Aorta (tissue), 5 donors: ENCODE measurements around the gene PLGRKT. TPM values are rescaled to one million over a fixed set of nuclear protein-coding genes. Genes with fewer than 3 reads are reported as not detected.
"Not testable (repeated sequence)": the region's sequence is repeated elsewhere in the genome, so short reads cannot be mapped to it uniquely, and the experiment has no call there.

ENCODE experiments used
- ATAC-seq: fragments of 200-7000 bp; cut with Tn5 transposase; one replicate; pipeline ENCODE4 v1.9.1; 2022; ENCODE audit warnings: moderate library complexity; ENCODE audit not compliant: low FRiP score
- DNase-seq, 2 donors: peaks; one replicate each; pipeline ENCODE4 v3.0.0-alpha.2; 2020
- H3K27ac ChIP-seq, 2 donors: one replicate each; pipeline ENCODE4 v1.5.1; 2013; ENCODE audit warnings: low read length in 2 of 2, mild to moderate bottlenecking in 2 of 2, moderate library complexity in 2 of 2, control low read depth in 1 of 2, inconsistent platforms in 1 of 2, low read depth in 1 of 2
- H3K27me3 ChIP-seq, 2 donors: one replicate each; pipeline ENCODE4 v1.6.1; 2013; ENCODE audit warnings: control low read depth in 1 of 2, low read length in 1 of 2, mild to moderate bottlenecking in 1 of 2, moderate library complexity in 1 of 2; ENCODE audit not compliant: insufficient read depth in 2 of 2, control insufficient read depth in 1 of 2
- H3K36me3 ChIP-seq, 2 donors: one replicate each; pipeline ENCODE4 v1.6.1; 2013; ENCODE audit warnings: control low read depth in 1 of 2, low read length in 1 of 2, mild to moderate bottlenecking in 1 of 2; ENCODE audit not compliant: insufficient read depth in 2 of 2, control insufficient read depth in 1 of 2
- H3K4me1 ChIP-seq, 2 donors: one replicate each; pipeline ENCODE4 v1.6.1; 2013; ENCODE audit warnings: low read length in 2 of 2, control low read depth in 1 of 2, mild to moderate bottlenecking in 1 of 2, moderate library complexity in 1 of 2; ENCODE audit not compliant: insufficient read depth in 2 of 2, control insufficient read depth in 1 of 2
- H3K4me3 ChIP-seq, 2 donors: one replicate each; pipeline ENCODE4 v1.5.1; 2013; ENCODE audit warnings: low read length in 2 of 2, control low read depth in 1 of 2, mild to moderate bottlenecking in 1 of 2
- H3K9me3 ChIP-seq: one replicate; pipeline ENCODE4 v1.6.1; 2013; ENCODE audit warnings: mild to moderate bottlenecking, low read length; ENCODE audit not compliant: control insufficient read depth
- WGBS, 2 donors: extraction: QIAGEN DNeasy Blood & Tissue Kit; methylation state at CpG; one replicate each; pipeline ENCODE4 v1.1.7; 2013; 5-methylcytosine and 5-hydroxymethylcytosine counted together
- intact Hi-C, 2 donors: fragments of 100-400 bp; cut with DNase I; formaldehyde crosslinking; loops; one replicate each; pipeline versions ENCODE4 v1.14.2 to v1.15.0; 2022
- polyA plus RNA-seq, 2 donors: library from polyadenylated mRNA; stranded (reverse); fragments of 200-250 nt; gene quantifications; one replicate each; pipeline ENCODE4 v1.2.3, GENCODE V29; 2013
- total RNA-seq, 2 donors: library from RNA; stranded (reverse); fragmentation: NEBNext Ultra II Directional; extraction: Animal tissue kit (Norgen Biotek cat#: 25700); gene quantifications; one replicate each; pipeline ENCODE4 v1.2.1, GENCODE V29; 2021
- donor health status: healthy with polysubstance abuse.
- donor health status: Bipolar disorder and iron deficiency.
- donor health status: DM: no; HTN: no; CAD: no.
- donor health status: DM: no; HTN: no; CAD: no.
- donor health status: DM: yes; HTN: yes; CAD: no.

The PLGRKT gene
- total and polyA plus RNA-seq, 4 donors = 8.8 to 31.7 (median 11.6) TPM

- Histone ChIP-seq H3K4me3 (no peak overlapping the region), H3K27ac (no peak overlapping the region), H3K4me1 (no peaks in the 10 kb centered on the region), H3K9me3 (no peaks in the 10 kb centered on the region), H3K27me3 (no peaks in the 10 kb centered on the region), H3K36me3 (no peaks in the 10 kb centered on the region)
- 94% methylated on average over 2 of the region's 2 CpGs for WGBS, 2 donors
- intact Hi-C loops = loop anchor here in 1 of 2 donors (5.0 kb wide), 1 partner anchor 684 kb away; no protein-coding TSS in a partner anchor
- DNase-seq (no peak), ATAC-seq (no peak)
These were observed 3.3 kb upstream of the PLGRKT start for GRCh38 chr9:5441043-5441442.

GRCh38 chr9:5440426-5440825 is 2.7 kb upstream of the PLGRKT start:
- Histone ChIP-seq H3K4me3 (no peak overlapping the region), H3K27ac (no peak overlapping the region), H3K36me3 (no peaks in the 10 kb centered on the region), H3K27me3 (no peaks in the 10 kb centered on the region), H3K9me3 (no peaks in the 10 kb centered on the region), H3K4me1 (no peaks in the 10 kb centered on the region)
- 86 to 89% methylated on average over 3 of the region's 3 CpGs for WGBS, 2 donors
- DNase-seq (no peak), ATAC-seq (no peak)
- intact Hi-C loops = loop anchor here in 1 of 2 donors (5.0 kb wide), 1 partner anchor 683 kb away; no protein-coding TSS in a partner anchor

- Histone ChIP-seq H3K27me3 (no peaks in the 10 kb centered on the region), H3K9me3 (no peaks in the 10 kb centered on the region), H3K36me3 (no peaks in the 10 kb centered on the region), H3K27ac (peak overlapping the region in 1 of 2 donors; percentile 86), H3K4me3 (peak overlapping the region in 1 of 2 donors; percentile 5), H3K4me1 (no peaks in the 10 kb centered on the region)
- 61 to 64% methylated on average over 21 of the region's 21 CpGs for WGBS, 2 donors
- intact Hi-C loops = loop anchor here in 1 of 2 donors (5.0 to 10.0 kb wide), 2 partner anchors 149 to 764 kb away; partner anchors contain the start of gene CDC37L1
- peak; percentile 2 for ATAC-seq
- peak in 1 of 2 donors; percentile 50 for DNase-seq
These were observed 807 bp upstream of the PLGRKT start for GRCh38 chr9:5438301-5439162.

GRCh38 chr9:5436441-5436840 is 1.3 kb downstream of the PLGRKT start:
- WGBS, 2 donors = 88 to 91% methylated on average over 2 of the region's 2 CpGs

GRCh38 chr9:5435912-5436311 is 1.8 kb downstream of the PLGRKT start:
- intact Hi-C loops = loop anchor here in 1 of 2 donors (5.0 to 10.0 kb wide), 2 partner anchors 151 to 761 kb away; partner anchors contain the start of gene CDC37L1
- ATAC-seq = no peak

More at GRCh38 chr9:5436441-5436840, 1.3 kb downstream of the PLGRKT start:
- Histone ChIP-seq H3K36me3 (no peaks in the 10 kb centered on the region), H3K27ac (no peak overlapping the region), H3K4me1 (no peaks in the 10 kb centered on the region), H3K9me3 (no peaks in the 10 kb centered on the region), H3K4me3 (no peak overlapping the region), H3K27me3 (no peaks in the 10 kb centered on the region)
- intact Hi-C loops = loop anchor here in 1 of 2 donors (5.0 to 10.0 kb wide), 2 partner anchors 151 to 762 kb away; partner anchors contain the start of gene CDC37L1
- ATAC-seq (no peak), DNase-seq (no peak)

GRCh38 chr9:5433841-5434810 is 3.6 kb downstream of the PLGRKT start:
- H3K4me3 ChIP-seq, H3K9me3 ChIP-seq, H3K27me3 ChIP-seq, DNase-seq, H3K27ac ChIP-seq, ATAC-seq, H3K4me1 ChIP-seq, H3K36me3 ChIP-seq: not testable (repeated sequence)
- 95 to 96% methylated on average over 50 to 65 of the region's 65 CpGs for WGBS, 2 donors
- intact Hi-C loops = loop anchor here in 1 of 2 donors (10.0 kb wide), 1 partner anchor 759 kb away; the partner anchor contains the start of gene CDC37L1

More at GRCh38 chr9:5435912-5436311, 1.8 kb downstream of the PLGRKT start:
- 83 to 90% methylated on average over 3 of the region's 3 CpGs for WGBS, 2 donors
- no peaks in the 10 kb centered on the region for H3K36me3 ChIP-seq
- H3K4me3 ChIP-seq = no peak overlapping the region
- H3K9me3 ChIP-seq = no peaks in the 10 kb centered on the region
- no peak overlapping the region for H3K27ac ChIP-seq
- no peak for DNase-seq
- H3K27me3 ChIP-seq = no peaks in the 10 kb centered on the region
- no peaks in the 10 kb centered on the region for H3K4me1 ChIP-seq

- not testable (repeated sequence) for H3K9me3 ChIP-seq, H3K27ac ChIP-seq, H3K4me3 ChIP-seq, DNase-seq, ATAC-seq, H3K4me1 ChIP-seq, H3K27me3 ChIP-seq, H3K36me3 ChIP-seq
- 90 to 91% methylated on average over 26 of the region's 26 CpGs for WGBS, 2 donors
- intact Hi-C loops = loop anchor here in 1 of 2 donors (10.0 kb wide), 1 partner anchor 759 kb away; the partner anchor contains the start of gene CDC37L1
These were observed 4.4 kb downstream of the PLGRKT start for GRCh38 chr9:5433328-5433727.

- ATAC-seq, H3K4me3 ChIP-seq, H3K27me3 ChIP-seq, H3K36me3 ChIP-seq, H3K4me1 ChIP-seq, DNase-seq, H3K9me3 ChIP-seq, H3K27ac ChIP-seq: not testable (repeated sequence)
- intact Hi-C loops = loop anchor here in 1 of 2 donors (10.0 kb wide), 1 partner anchor 758 kb away; the partner anchor contains the start of gene CDC37L1
- WGBS, 2 donors = 95 to 97% methylated on average over 24 of the region's 24 CpGs
These were observed 4.8 kb downstream of the PLGRKT start for GRCh38 chr9:5432890-5433289.
